Retina (tissue), 1 donor: ENCODE measurements around the gene SULT1C4.
"Not testable (repeated sequence)": the region's sequence is repeated elsewhere in the genome, so short reads cannot be mapped to it uniquely, and the experiment has no call there.

Source experiments
- DNase-seq: peaks from one replicate; pipeline ENCODE4 v3.0.0-alpha.2; 2016

The SULT1C4 gene

GRCh38 chr2:108414945-108415344 is 37.2 kb downstream of the SULT1C4 start:
- no peak for DNase-seq

- no peak for DNase-seq
These were observed 39.5 kb downstream of the SULT1C4 start for GRCh38 chr2:108417254-108417653.

GRCh38 chr2:108418416-108418815 is 40.7 kb downstream of the SULT1C4 start:
- DNase-seq = no peak

GRCh38 chr2:108423067-108423466 is 45.3 kb downstream of the SULT1C4 start:
- no peak for DNase-seq

GRCh38 chr2:108423502-108424251 is 45.9 kb downstream of the SULT1C4 start:
- no peak for DNase-seq

- DNase-seq = no peak
These were observed 50.7 kb downstream of the SULT1C4 start for GRCh38 chr2:108428286-108429009.

GRCh38 chr2:108435578-108435977 is 57.8 kb downstream of the SULT1C4 start:
- DNase-seq = not testable (repeated sequence)

GRCh38 chr2:108436976-108437375 is 59.2 kb downstream of the SULT1C4 start:
- no peak for DNase-seq
